Measurements from ENCODE around the gene SEC16A. TPM values are rescaled to one million over a fixed set of nuclear protein-coding genes. Genes with fewer than 3 reads are reported as not detected.

SEC16A gene
- total RNA-seq, 1 experiment from 2014 or later: 56.4 TPM

DNA sequence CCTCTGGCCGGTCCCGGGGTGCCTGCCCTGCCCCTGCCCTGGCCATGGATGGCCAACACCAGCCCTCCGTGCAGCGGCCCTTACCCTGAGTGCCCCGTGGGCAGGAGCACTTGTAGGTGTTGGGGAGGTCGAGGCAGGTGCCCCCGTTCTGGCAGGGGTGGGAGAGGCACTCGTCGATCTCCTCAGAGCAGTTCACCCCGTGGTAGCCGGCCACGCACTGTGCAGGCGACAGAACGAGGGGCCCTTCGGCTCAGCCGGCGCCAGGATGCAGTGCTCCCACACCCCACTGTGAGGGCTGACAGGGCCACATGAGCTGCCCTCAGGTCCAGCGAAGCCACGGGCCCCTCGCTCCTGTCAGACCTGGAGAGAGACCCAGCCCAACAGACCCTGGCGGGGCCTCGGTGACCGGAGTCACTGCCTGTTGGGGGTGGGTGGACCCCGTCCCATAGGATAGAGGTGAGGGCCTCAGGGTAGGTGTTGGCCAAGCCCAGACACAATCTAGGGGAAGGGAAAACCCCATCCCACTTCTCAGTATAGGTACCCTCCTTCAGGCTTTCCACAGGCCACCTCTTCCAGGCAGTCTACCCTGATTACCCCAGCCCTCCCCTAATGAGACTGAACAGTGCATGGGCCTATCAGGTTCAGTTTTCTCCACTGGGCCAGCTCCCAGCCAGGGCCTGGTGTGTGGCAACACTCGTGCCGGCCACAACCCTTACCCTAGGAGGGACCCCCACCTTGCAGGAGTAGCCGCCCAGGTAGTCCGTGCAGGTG, 24.6 kb upstream of the SEC16A start:
- Mint-ChIP-seq H3K4me3 (no peak overlapping the region), H3K9me3 (no peaks in the 10 kb centered on the region), H3K27ac (no peak overlapping the region)

More for the DNA sequence above, 24.6 kb upstream of the SEC16A start:
- Histone ChIP-seq H4K91ac (ENCODE audit: insufficient read length, low read depth, low read length) (no peak overlapping the region), H4K5ac (ENCODE audit: insufficient read length, low read depth, low read length) (no peak overlapping the region), H3K23ac (ENCODE audit: insufficient read length, low read depth, low read length) (no peak overlapping the region), H3K9me3 (ENCODE audit: control insufficient read depth, low read depth, low read length) (no peaks in the 10 kb centered on the region), H2AK5ac (ENCODE audit: insufficient read length, low read length) (no peak overlapping the region), H2BK12ac (ENCODE audit: insufficient read length, low read depth, low read length) (no peak overlapping the region), H3T11ph (ENCODE audit: low read length) (no peak overlapping the region), H3K79me2 (ENCODE audit: insufficient read depth, low read length) (no peaks in the 10 kb centered on the region), H2AFZ (ENCODE audit: low read length) (no peak overlapping the region), H4K8ac (replicated peaks; ENCODE audit: insufficient read length, low read depth, low read length) (no peak overlapping the region), H3K27ac (ENCODE audit: insufficient read length, low read depth, low read length) (no peak overlapping the region), H3K27me3 (ENCODE audit: insufficient read depth, low read length) (no peaks in the 10 kb centered on the region), H3K14ac (ENCODE audit: insufficient read depth, low read length) (no peak overlapping the region; the same call in 1 of the 2 replicates), H2BK20ac (ENCODE audit: low read depth, low read length, poor library complexity, severe bottlenecking) (no peak overlapping the region), H3K4me2 (ENCODE audit: insufficient read depth, insufficient read length, low read length) (no peak overlapping the region), H2BK120ac (ENCODE audit: low read depth, low read length, poor library complexity, severe bottlenecking) (no peak overlapping the region), H3K56ac (ENCODE audit: insufficient read length, low read depth, low read length) (no peak overlapping the region), H3K4ac (ENCODE audit: low read depth, low read length) (no peak overlapping the region), H2BK15ac (ENCODE audit: low read depth, low read length) (no peak overlapping the region), H3K18ac (ENCODE audit: insufficient read length, low read depth, low read length) (no peak overlapping the region), H3K23me2 (ENCODE audit: insufficient read length, low read depth, low read length, poor library complexity, severe bottlenecking) (no peaks in the 10 kb centered on the region), H3K4me1 (ENCODE audit: insufficient read depth, low read length) (no peaks in the 10 kb centered on the region), H2BK5ac (ENCODE audit: insufficient read length, low read length) (no peak overlapping the region), H4K20me1 (ENCODE audit: control insufficient read depth, insufficient read depth, insufficient read length) (no peaks in the 10 kb centered on the region), H3K9ac (ENCODE audit: extremely low read depth, insufficient read length, low read length) (no peak overlapping the region), H3K79me1 (ENCODE audit: insufficient read depth, low read depth, low read length, poor library complexity, severe bottlenecking) (no peaks in the 10 kb centered on the region)
- WGBS (ENCODE audit: extremely low coverage, insufficient read length, low lambda C conversion rate): no CpG with 5 or more reads among the region's 28 CpGs
- no peak for DNase-seq
- TF ChIP-seq, protein P1, sequence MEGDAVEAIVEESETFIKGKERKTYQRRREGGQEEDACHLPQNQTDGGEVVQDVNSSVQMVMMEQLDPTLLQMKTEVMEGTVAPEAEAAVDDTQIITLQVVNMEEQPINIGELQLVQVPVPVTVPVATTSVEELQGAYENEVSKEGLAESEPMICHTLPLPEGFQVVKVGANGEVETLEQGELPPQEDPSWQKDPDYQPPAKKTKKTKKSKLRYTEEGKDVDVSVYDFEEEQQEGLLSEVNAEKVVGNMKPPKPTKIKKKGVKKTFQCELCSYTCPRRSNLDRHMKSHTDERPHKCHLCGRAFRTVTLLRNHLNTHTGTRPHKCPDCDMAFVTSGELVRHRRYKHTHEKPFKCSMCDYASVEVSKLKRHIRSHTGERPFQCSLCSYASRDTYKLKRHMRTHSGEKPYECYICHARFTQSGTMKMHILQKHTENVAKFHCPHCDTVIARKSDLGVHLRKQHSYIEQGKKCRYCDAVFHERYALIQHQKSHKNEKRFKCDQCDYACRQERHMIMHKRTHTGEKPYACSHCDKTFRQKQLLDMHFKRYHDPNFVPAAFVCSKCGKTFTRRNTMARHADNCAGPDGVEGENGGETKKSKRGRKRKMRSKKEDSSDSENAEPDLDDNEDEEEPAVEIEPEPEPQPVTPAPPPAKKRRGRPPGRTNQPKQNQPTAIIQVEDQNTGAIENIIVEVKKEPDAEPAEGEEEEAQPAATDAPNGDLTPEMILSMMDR (conservative IDR thresholded peaks at IDR 0.05): no peak
- H3K4me1 Mint-ChIP-seq: no peaks in the 10 kb centered on the region
- H3K27me3 Mint-ChIP-seq (ENCODE audit: low read depth): no peaks in the 10 kb centered on the region
- H3K36me3 Mint-ChIP-seq (ENCODE audit: insufficient read depth in 1 of 3, low read depth in 3 of 3): peaks cover 9 to 69% (median 60%) of the 10 kb centered on the region in 3 experiments; a peak in 6 of 7 replicates
